ENCODE results near the gene EGLN1.
"Not testable (repeated sequence)": the region's sequence is repeated elsewhere in the genome, so short reads cannot be mapped to it uniquely, and the experiment has no call there.

EGLN1 gene

DNA sequence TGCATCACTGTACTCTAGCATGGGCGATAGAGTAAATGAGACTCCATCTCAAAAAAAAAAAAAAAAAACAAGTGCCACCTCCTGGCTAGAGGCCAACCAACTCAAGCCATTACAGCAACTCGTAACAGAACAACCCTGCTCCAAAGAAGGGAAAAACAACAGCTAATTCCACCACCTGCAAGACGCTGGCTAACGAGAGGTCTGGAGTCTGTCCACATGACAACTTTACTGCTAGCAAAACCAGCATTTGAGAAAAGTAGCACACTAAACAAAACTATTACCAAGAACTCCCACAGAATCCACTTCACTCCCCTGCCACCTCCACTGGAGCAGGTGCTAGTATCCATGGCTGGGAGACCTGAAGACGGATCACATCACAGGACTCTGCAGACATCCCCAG, 24.1 kb upstream of the EGLN1 start:
- H3K4me3 ChIP-seq (replicated peaks; ENCODE audit: low read depth, low read length), result no peak overlapping the region
- DNase-seq (ENCODE audit: extremely low read depth, low read depth), result no peak
- TF ChIP-seq, protein P1, sequence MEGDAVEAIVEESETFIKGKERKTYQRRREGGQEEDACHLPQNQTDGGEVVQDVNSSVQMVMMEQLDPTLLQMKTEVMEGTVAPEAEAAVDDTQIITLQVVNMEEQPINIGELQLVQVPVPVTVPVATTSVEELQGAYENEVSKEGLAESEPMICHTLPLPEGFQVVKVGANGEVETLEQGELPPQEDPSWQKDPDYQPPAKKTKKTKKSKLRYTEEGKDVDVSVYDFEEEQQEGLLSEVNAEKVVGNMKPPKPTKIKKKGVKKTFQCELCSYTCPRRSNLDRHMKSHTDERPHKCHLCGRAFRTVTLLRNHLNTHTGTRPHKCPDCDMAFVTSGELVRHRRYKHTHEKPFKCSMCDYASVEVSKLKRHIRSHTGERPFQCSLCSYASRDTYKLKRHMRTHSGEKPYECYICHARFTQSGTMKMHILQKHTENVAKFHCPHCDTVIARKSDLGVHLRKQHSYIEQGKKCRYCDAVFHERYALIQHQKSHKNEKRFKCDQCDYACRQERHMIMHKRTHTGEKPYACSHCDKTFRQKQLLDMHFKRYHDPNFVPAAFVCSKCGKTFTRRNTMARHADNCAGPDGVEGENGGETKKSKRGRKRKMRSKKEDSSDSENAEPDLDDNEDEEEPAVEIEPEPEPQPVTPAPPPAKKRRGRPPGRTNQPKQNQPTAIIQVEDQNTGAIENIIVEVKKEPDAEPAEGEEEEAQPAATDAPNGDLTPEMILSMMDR (IDR thresholded peaks at IDR 0.05; ENCODE audit: low read depth, low read length, missing control alignments), result no peak

DNA sequence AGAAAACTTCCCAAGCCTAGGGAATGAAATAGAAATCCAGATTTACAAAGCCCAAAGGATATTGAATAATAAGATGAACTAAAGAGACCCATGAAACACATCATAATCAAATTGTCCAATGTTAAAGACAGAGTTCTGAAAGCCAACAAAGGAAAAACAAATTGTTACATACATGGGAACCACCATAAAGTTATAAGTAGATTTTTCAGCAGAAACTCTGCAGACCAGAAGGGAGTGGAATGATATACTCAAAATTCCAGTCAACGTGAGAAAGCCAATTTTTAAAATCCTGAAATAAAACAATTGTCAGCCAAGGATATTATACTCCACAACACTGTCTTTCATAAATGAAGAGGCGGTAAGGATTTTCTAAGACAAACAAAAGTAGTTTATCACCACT, 22.0 kb upstream of the EGLN1 start:
- no peak for DNase-seq (ENCODE audit: extremely low read depth, low read depth)
- TF ChIP-seq, protein P1 (IDR thresholded peaks at IDR 0.05; ENCODE audit: low read depth, low read length, missing control alignments), result no peak
- no peak overlapping the region for H3K4me3 ChIP-seq (replicated peaks; ENCODE audit: low read depth, low read length)

DNA sequence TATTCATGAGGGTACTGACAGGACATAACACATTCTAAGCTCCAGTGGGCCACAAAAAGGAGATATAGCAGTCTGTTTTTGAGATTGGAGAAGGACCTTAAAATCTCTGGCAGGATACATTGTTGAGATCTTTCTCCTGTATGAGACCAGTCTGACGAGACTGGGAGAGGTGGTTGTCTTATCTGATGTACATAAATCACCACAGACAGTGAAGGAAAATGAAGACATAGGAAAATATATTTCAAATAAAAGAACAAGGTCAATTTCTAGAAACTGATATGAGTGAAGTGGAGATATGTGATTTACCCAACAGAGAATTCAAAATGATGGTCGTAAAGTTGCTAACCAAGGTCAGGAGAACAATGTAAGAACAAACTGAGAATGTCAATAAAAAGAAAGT, 21.3 kb upstream of the EGLN1 start:
- TF ChIP-seq, protein P1 (IDR thresholded peaks at IDR 0.05; ENCODE audit: low read depth, low read length, missing control alignments), result no peak
- no peak for DNase-seq (ENCODE audit: extremely low read depth, low read depth)
- H3K4me3 ChIP-seq (replicated peaks; ENCODE audit: low read depth, low read length), result no peak overlapping the region

GRCh38 chr1:231442735-231443134, 20.6 kb upstream of the EGLN1 start:
- no peak overlapping the region for H3K4me3 ChIP-seq (replicated peaks; ENCODE audit: low read depth, low read length)
- TF ChIP-seq, protein P1 (IDR thresholded peaks at IDR 0.05; ENCODE audit: low read depth, low read length, missing control alignments), result no peak
- no peak for DNase-seq (ENCODE audit: extremely low read depth, low read depth)

DNA sequence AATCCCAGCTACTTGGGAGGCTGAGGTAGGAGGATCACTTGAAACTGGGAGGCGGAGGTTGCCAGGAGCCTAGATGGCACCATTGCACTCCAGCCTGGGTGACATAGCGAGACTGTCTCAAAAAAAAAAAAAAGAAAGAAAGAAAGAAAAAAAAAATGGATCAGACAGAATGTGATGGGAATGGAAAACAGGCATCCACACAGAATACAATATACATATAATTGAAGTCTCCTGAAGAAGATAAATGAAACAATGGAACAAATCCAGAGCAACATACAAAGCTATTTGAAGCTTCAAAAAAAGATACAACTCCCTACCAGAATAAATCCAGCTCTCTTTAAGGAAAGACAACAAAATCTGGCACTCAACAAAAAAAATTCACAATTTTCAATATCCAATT, 10.9 kb upstream of the EGLN1 start:
- TF ChIP-seq, protein P1 (IDR thresholded peaks at IDR 0.05; ENCODE audit: low read depth, low read length, missing control alignments), result no peak
- DNase-seq (ENCODE audit: extremely low read depth, low read depth), result no peak

GRCh38 chr1:231431665-231432415, 9.8 kb upstream of the EGLN1 start:
- no peak for DNase-seq (ENCODE audit: extremely low read depth, low read depth)
- TF ChIP-seq, protein P1 (IDR thresholded peaks at IDR 0.05; ENCODE audit: low read depth, low read length, missing control alignments), result no peak
- no peak overlapping the region for H3K4me3 ChIP-seq (replicated peaks; ENCODE audit: low read depth, low read length)

More for the DNA sequence above, 10.9 kb upstream of the EGLN1 start:
- no peak overlapping the region for H3K4me3 ChIP-seq (replicated peaks; ENCODE audit: low read depth, low read length)

DNA sequence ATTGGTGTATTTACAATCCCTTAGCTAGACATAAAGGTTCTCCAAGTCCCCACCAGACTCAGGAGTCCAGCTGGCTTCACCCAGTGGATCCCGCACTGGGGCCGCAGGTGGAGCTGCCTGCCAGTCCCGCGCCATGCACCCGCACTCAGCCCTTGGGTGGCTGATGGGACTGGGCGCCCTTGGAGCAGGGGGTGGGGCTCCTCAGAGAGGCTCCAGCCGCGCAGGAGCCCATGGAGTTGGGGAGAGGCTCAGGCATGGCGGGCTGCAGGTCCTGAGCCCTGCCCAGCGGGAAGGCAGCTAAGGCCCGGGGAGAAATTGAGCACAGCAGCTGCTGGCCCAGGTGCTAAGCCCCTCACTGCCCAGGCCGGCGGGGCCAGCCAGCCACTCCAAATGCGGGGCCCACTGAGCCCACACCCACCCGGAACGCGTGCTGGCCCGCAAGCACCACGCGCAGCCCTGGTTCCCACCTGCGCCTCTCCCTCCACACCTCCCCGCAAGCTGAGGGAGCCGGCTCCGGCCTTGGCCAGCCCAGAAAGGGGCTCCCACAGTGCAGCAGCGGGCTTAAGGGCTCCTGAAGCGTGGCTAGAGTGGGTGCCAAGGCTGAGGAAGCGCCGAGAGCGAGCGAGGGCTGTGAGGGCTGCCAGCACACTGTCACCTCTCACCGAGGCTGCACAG, 8.7 kb upstream of the EGLN1 start:
- H3K4me3 ChIP-seq (replicated peaks; ENCODE audit: low read depth, low read length); DNase-seq (ENCODE audit: extremely low read depth, low read depth): not testable (repeated sequence)
